Karpas-422 (cell line): Measurements from ENCODE around the gene TBCD. TPM values are rescaled to one million over a fixed set of nuclear protein-coding genes. Genes with fewer than 3 reads are reported as not detected.

Experiments used
- DNase-seq: peaks from one replicate; pipeline ENCODE4 v3.0.0-alpha.2; 2015
- H2AFZ ChIP-seq: fragments of 200-600 bp; sonication (generic); 2 replicates; pipeline ENCODE4 v1.6.1; 2014; ENCODE audit warnings: antibody characterized with exemption, low read length, mixed read lengths
- H3K27ac ChIP-seq: fragments of 200-600 bp; sonication (generic); 2 replicates; pipeline ENCODE4 v1.5.1; 2014; ENCODE audit warnings: mild to moderate bottlenecking, low read length, moderate library complexity
- H3K27me3 ChIP-seq: fragments of 200-600 bp; sonication (generic); 2 replicates; pipeline ENCODE4 v1.6.1; 2014; ENCODE audit warnings: low read length, mixed read lengths
- H3K36me3 ChIP-seq: fragments of 200-600 bp; sonication (generic); 2 replicates; pipeline ENCODE4 v1.6.1; 2014; ENCODE audit warnings: low read length, mixed read lengths; ENCODE audit not compliant: insufficient read depth
- H3K4me1 ChIP-seq: fragments of 200-600 bp; sonication (generic); 2 replicates; pipeline ENCODE4 v1.6.1; 2014; ENCODE audit warnings: mild to moderate bottlenecking, low read length, mixed read lengths
- H3K4me2 ChIP-seq: fragments of 200-600 bp; sonication (generic); 2 replicates; pipeline ENCODE4 v1.6.1; 2014; ENCODE audit warnings: low read length, low read depth, mild to moderate bottlenecking; ENCODE audit not compliant: poor library complexity, severe bottlenecking
- H3K4me3 ChIP-seq: fragments of 200-600 bp; sonication (generic); 2 replicates; pipeline ENCODE4 v1.5.1; 2014; ENCODE audit warnings: mild to moderate bottlenecking, antibody characterized with exemption, low read length, mixed read lengths
- H3K79me2 ChIP-seq: fragments of 200-600 bp; sonication (generic); 2 replicates; pipeline ENCODE4 v1.6.1; 2014; ENCODE audit warnings: mild to moderate bottlenecking, low read length, mixed read lengths
- H3K9ac ChIP-seq: fragments of 200-600 bp; sonication (generic); 2 replicates; pipeline ENCODE4 v1.6.0; 2014; ENCODE audit warnings: low read length
- H3K9me2 ChIP-seq: fragments of 200-600 bp; sonication (generic), shearing (Covaris generic); replicated peaks from 2 replicates; pipeline ENCODE4 v1.6.0; 2014; ENCODE audit warnings: mild to moderate bottlenecking, low read length, moderate library complexity; ENCODE audit not compliant: insufficient read depth
- H3K9me3 ChIP-seq: fragments of 300-700, 200-600 bp; sonication (generic); 2 replicates; pipeline ENCODE4 v1.6.1; 2014; ENCODE audit warnings: low read length, mixed read lengths
- H4K20me1 ChIP-seq: fragments of 200-600 bp; sonication (generic); 2 replicates; pipeline ENCODE4 v1.6.1; 2014; ENCODE audit warnings: mild to moderate bottlenecking, antibody characterized with exemption, low read length, low read depth; ENCODE audit not compliant: insufficient read depth
- total RNA-seq: library from RNA; depleted of rRNA; stranded (reverse); fragments of >200 nt; shearing (Covaris generic); gene quantifications from 2 replicates; pipeline ENCODE4 v1.2.3, GENCODE V29; 2014; ENCODE audit warnings: low replicate concordance

The TBCD gene
- total RNA-seq, 1 experiment from 2014 or later, result 28.7 TPM

DNA sequence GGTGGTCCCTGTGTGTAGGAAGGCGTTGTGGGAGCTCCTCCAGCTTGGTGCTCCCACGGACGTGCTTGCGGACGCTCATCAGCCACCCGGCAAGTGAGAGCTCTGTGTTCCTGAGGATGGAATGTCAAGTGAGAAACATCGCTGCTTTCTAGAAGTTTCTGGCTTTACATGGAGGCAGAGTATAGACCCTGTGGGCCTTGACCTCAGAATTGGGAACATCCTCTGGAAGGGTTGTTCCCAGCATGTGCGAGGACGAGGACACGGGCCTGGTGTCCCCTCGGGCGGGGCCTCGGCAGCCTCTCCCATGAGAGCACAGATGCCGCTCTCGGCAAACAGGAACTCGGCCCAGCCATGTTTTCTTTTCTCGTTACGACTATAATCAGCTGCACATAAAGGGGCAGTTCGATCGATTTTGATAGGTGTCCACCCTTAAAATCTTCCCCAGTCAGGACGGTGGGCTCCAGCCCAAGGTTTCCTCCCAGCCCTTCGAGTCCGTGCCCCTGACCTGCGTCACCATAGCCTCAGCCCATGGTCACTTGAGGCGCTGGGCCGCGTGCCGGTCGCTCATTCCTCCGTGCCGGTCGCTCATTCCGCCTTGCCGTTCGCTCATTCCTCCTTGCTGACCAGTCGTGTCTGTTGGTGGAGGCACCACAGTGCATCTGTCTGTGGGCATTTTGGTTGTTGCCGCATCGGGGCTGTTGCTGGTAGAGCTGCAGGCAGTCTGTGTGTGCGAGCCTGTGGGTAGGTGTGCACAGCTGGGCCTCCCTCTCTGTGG, 179.2 kb downstream of the TBCD start:
- no peak for DNase-seq
- no peaks in the 10 kb centered on the region for H3K36me3 ChIP-seq
- H3K9ac ChIP-seq, result no peak overlapping the region
- no peaks in the 10 kb centered on the region for H3K9me3 ChIP-seq
- no peaks in the 10 kb centered on the region for H3K27me3 ChIP-seq
- H3K4me2 ChIP-seq, result no peak overlapping the region
- no peaks in the 10 kb centered on the region for H3K4me1 ChIP-seq
- H2AFZ ChIP-seq, result no peak overlapping the region
- no peak overlapping the region for H3K27ac ChIP-seq
- H3K4me3 ChIP-seq, result no peak overlapping the region
- H3K79me2 ChIP-seq, result no peaks in the 10 kb centered on the region
- H3K9me2 ChIP-seq, result no peaks in the 10 kb centered on the region
- no peaks in the 10 kb centered on the region for H4K20me1 ChIP-seq

DNA sequence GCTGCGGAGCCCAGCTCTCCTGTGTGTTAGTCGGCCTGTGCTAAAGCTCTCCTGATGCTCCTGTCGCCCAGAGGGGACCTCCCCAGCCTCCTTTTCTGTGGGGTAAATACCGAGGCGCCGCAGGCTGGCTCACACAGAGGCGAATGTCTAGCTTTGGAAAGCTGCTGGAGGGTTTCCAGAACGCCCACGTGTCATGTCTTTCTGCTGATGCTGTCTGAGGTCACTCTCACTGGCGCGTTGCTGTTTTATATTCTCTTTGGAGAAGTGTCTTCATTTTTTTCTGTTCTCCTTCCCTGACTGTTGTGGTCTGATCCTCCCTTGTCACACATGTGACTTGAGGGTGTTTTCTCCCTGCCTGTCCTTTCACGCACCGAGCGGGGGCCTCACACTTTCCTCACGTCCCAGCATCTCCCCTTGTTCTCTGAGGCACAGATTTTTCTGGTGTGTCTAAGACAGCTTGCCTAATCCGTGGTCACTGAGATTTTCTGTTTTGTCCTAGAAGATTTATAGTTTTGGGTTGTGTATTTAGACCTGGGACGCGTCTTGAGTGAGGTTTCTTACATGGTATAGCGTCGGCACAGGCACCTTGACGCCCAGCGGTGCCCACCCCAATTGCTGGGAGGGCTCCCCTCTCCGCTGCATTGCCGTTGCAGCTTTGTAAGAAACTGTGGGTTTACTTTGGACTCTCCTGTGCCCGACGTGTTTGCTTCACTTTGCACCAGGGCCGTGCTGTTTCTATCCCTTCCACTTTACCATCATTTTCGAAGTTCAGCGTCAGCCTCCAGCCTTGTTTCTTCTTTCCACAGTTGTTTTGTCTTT, 180.0 kb downstream of the TBCD start:
- no peaks in the 10 kb centered on the region for H3K9me2 ChIP-seq
- H2AFZ ChIP-seq, result no peak overlapping the region
- H3K4me3 ChIP-seq, result no peak overlapping the region
- H3K4me1 ChIP-seq, result no peaks in the 10 kb centered on the region
- no peak overlapping the region for H3K9ac ChIP-seq
- H3K27me3 ChIP-seq, result no peaks in the 10 kb centered on the region
- no peaks in the 10 kb centered on the region for H3K9me3 ChIP-seq
- H3K79me2 ChIP-seq, result no peaks in the 10 kb centered on the region
- no peak overlapping the region for H3K4me2 ChIP-seq
- H4K20me1 ChIP-seq, result no peaks in the 10 kb centered on the region
- no peak overlapping the region for H3K27ac ChIP-seq
- H3K36me3 ChIP-seq, result no peaks in the 10 kb centered on the region
- DNase-seq, result no peak

DNA sequence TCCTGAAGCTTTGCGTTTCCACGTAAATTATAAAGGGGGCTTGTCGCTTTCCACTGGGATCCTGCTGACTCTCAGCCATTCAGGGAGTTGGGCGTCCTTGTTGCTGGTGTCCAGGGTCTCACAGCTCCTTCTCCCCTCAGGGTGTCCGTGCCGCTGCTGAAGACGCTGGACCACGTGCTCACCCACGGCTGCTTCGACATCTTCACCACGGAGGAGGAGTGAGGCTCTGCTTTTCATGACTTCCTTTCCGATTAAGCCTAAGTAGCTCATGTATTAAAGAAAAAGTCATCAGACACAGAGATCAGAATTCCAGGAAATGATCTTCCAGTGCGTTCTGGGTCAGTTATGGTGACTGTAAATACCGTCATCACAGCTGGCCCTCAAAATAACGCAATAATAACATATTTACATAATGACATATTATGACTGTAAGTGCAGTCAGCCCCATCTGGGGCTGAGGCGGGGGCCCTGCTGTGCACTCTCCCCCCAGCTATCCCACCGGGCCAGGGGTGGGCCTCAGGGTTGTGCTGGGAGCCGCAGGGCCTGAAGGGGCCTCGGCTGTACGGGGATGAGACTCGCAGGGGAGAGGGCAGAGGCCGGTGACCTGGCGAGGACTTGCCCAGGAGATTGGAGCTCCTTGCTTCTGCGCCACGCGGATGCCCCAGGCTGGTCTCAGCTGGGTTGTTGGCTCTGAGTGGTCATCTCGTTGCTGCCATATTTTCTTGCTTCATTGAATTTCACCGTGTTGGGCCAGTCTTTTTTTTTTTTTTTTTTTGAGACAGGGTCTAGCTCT, 180.8 kb downstream of the TBCD start:
- Histone ChIP-seq H3K4me2 (no peak overlapping the region), H3K9me3 (no peaks in the 10 kb centered on the region), H3K27ac (no peak overlapping the region), H3K36me3 (no peaks in the 10 kb centered on the region), H3K27me3 (no peaks in the 10 kb centered on the region), H3K9ac (no peak overlapping the region), H4K20me1 (no peaks in the 10 kb centered on the region), H3K79me2 (no peaks in the 10 kb centered on the region), H3K9me2 (no peaks in the 10 kb centered on the region), H3K4me1 (no peaks in the 10 kb centered on the region), H2AFZ (no peak overlapping the region), H3K4me3 (no peak overlapping the region)
- no peak for DNase-seq

DNA sequence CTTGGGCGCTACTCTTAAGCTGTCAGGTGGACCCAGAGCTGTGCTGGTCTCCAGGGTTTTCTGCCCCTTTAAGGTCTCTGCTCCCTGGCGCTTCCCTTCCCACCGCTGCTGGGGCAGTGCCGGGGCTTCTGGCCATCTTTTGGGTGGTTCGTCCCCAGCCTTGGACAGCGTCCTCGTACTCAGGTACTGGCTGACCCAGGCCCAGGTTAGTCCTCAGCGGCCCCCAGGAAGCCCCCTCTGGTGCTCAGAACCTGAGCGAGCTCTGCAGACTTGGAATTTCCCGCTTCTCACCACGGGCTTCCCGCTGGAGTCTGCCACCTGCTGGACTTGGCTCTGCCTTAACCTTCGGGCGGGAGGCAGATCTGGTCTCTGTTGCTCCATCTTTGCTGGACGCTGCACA, 182.0 kb downstream of the TBCD start:
- no peak for DNase-seq
- no peak overlapping the region for H3K4me2 ChIP-seq
- no peak overlapping the region for H3K27ac ChIP-seq
- H3K27me3 ChIP-seq, result no peaks in the 10 kb centered on the region
- H3K9ac ChIP-seq, result no peak overlapping the region
- no peaks in the 10 kb centered on the region for H4K20me1 ChIP-seq
- no peaks in the 10 kb centered on the region for H3K79me2 ChIP-seq
- H3K4me1 ChIP-seq, result no peaks in the 10 kb centered on the region
- no peaks in the 10 kb centered on the region for H3K9me2 ChIP-seq
- no peak overlapping the region for H3K4me3 ChIP-seq
- no peaks in the 10 kb centered on the region for H3K9me3 ChIP-seq
- H2AFZ ChIP-seq, result no peak overlapping the region
- H3K36me3 ChIP-seq, result no peaks in the 10 kb centered on the region

DNA sequence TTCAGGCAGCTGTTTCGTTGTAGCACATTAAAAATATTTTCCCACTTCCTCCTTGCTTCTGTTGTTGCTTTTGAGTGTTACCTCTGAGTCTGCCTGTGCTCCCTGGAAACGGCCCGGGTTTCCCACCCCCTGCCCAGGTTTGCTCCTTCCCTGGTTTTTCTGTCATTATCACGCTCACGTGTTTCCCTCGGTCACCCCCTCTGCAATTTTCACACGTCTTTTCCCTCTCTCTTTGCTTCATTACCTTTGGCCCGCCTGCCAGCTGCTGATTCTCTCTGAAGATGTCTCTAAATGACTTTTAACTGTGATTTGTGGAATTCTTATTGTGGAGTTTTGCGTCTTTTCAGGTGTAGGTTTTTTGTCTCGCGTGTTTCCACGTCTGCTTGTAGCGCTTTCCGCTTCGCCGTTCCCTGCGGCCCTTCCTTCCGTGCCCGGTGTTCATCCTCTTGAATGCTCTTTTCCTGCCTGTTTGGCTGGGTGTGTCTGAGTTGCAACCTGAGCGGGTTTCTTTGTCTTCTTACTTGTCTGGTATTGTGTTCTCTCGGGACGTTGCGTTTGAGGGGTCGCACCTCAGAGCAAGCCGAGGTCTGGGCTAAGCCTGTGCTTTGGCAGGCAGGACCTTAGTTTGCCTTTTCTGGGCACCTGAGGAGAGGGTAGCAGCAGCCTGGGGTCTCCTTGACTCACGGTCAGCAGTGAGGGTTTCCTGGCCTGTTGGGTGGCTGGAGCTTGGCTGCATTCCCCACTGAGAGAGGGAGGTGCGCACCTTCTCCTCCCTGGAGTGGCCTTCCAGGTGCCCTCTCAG, 184.3 kb downstream of the TBCD start:
- DNase-seq, result no peak
- Histone ChIP-seq H4K20me1 (no peaks in the 10 kb centered on the region), H2AFZ (no peak overlapping the region), H3K4me1 (no peaks in the 10 kb centered on the region), H3K9me3 (no peaks in the 10 kb centered on the region), H3K36me3 (peaks cover 11% of the 10 kb centered on the region), H3K79me2 (no peaks in the 10 kb centered on the region), H3K4me2 (no peak overlapping the region), H3K9ac (no peak overlapping the region), H3K27me3 (no peaks in the 10 kb centered on the region), H3K9me2 (no peaks in the 10 kb centered on the region), H3K27ac (no peak overlapping the region), H3K4me3 (no peak overlapping the region)

DNA sequence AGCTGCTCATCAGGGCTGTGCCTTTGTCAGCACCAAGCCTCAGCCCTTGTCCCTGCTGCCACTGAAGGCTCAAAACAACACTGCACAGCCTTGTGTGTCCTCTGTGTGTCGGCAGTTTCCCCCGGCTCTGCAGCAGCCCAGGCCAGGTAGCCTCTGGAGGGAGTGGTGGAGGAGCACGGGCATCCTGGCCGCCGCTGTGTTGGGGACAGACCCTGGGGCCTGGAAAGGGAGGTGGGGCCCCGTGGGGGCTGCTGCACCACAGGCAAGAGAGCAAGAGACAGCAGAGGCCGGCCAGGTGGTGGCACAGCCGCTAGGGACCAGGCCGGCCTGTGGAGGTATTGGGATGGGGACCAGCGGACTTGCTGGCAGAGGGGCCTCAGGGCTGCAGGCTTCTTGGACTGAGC, 184.9 kb downstream of the TBCD start:
- Histone ChIP-seq H3K4me1 (no peaks in the 10 kb centered on the region), H3K27me3 (no peaks in the 10 kb centered on the region), H2AFZ (no peak overlapping the region), H3K4me3 (no peak overlapping the region), H3K9me2 (no peaks in the 10 kb centered on the region), H3K27ac (no peak overlapping the region), H3K9ac (no peak overlapping the region), H3K79me2 (no peaks in the 10 kb centered on the region), H3K4me2 (no peak overlapping the region), H3K36me3 (peaks cover 17% of the 10 kb centered on the region), H3K9me3 (no peaks in the 10 kb centered on the region), H4K20me1 (no peaks in the 10 kb centered on the region)
- no peak for DNase-seq

DNA sequence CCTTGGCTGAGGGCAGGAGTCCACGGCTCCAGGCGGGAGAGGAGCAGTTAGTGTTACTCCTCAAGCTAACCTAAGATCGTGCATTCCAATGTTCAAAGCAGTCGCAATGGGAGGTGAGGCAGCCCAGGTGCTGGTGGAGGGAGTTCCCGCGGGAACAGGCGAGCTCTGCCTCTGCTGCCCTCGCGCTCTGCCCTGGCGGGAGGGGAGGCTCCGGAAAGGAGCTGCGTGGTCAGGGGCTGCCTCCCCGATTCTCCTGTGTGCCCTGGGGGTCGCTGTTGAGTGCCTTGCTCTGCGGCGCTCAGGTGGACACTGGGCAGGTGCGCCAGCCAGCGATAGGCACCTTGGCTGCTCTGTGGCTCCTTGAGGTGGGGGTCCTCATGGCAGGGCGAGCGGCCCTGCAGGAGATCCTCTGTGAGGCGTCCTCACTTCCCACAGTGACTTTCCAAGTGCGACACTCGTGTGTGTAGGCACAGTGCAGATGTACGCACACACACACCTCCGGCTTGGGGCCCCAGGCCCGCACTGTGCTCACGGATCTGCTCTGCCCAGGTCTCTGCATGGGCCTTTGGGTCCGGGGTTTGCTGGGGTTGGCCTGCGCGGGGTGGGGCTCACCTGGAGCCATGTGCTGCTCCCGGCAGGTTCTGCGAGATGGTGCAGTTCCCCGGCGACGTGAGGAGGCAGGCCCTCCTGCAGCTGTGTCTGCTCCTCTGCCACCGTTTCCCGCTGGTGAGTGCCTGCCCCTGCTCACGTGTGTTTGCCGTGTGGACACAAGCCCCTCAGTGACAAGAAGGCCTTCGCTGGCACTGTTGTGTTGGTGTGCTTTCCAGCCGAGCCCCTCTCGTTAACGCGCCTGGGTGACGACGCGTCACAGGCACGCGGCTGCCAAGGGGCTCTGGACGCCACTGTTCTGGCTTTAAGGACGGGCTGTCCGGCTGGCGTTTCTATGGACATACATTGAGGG, 185.8 kb downstream of the TBCD start:
- Histone ChIP-seq H3K9ac (no peak overlapping the region), H3K79me2 (no peaks in the 10 kb centered on the region), H3K4me3 (no peak overlapping the region), H4K20me1 (no peaks in the 10 kb centered on the region), H3K36me3 (peaks cover 25% of the 10 kb centered on the region), H3K27ac (no peak overlapping the region), H3K27me3 (no peaks in the 10 kb centered on the region), H3K9me2 (no peaks in the 10 kb centered on the region), H3K9me3 (no peaks in the 10 kb centered on the region), H3K4me2 (no peak overlapping the region), H3K4me1 (no peaks in the 10 kb centered on the region), H2AFZ (no peak overlapping the region)
- no peak for DNase-seq
